ENCODE measurements around the gene DMXL1. TPM values are rescaled to one million over a fixed set of nuclear protein-coding genes. Genes with fewer than 3 reads are reported as not detected.
"Not testable (repeated sequence)": the region's sequence is repeated elsewhere in the genome, so short reads cannot be mapped to it uniquely, and the experiment has no call there.

DMXL1 gene
- total RNA-seq, 4 donors from 2014 or later, result 25.9 to 50.9 (median 30.9) TPM

DNA sequence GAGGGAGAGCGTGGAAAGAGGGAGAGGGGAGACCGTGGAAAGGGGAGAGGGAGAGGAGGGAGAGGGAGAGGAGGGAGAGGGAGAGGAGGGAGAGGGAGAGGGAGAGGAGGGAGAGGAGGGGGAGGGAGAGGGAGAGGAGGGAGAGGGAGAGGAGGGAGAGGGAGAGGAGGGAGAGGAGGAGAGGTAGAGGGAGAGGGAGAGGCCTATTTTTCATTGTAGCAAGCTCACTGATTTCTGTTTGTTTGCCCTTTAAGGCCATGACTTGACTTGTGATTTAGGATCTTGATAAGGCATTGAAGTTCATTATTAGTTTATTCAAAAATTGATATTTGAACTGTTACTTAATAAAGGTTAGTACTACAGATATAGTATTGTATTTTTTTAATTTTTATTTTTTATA lies 52.4 kb downstream of the DMXL1 start:
- Histone ChIP-seq H3K27ac (no peak overlapping the region), H3K4me3 (no peak overlapping the region), H3K27me3 (no peaks in the 10 kb centered on the region), H3K36me3 (peaks cover 0 to 63% (median 0%) of the 10 kb centered on the region in 3 donors), H3K9me3 (no peaks in the 10 kb centered on the region), H3K4me1 (no peaks in the 10 kb centered on the region)
- intact Hi-C loops (cut with DNase I), result no loop called here
- TF ChIP-seq POLR2A (IDR thresholded peaks at IDR 0.05), result no peak
- 88 to 94% methylated on average over 2 of the region's 2 CpGs for WGBS, 2 donors
- no peak for DNase-seq

DNA sequence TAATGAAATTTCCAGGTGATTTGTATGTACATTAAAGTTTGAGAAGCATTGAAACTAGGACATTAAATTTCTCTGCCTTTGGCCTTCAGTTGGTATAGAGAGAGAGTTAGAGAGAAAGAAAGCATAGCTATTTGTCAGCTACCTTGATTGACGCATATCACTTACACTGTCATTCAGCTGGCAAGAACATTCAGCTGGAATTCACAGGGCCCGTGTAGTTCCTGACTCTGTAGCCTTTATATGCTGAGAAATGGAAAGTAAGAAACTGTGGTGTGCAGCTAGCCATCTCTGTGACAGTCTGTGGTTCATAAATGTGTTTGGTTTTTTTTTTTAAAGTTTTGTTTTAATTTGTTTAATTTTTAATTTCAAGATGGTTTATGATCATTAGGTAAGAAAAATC lies 58.9 kb downstream of the DMXL1 start:
- intact Hi-C loops (cut with DNase I), result no loop called here
- H3K27ac ChIP-seq, result no peak overlapping the region
- peaks cover 0 to 67% (median 6%) of the 10 kb centered on the region in 3 donors for H3K36me3 ChIP-seq
- TF ChIP-seq, protein P1, sequence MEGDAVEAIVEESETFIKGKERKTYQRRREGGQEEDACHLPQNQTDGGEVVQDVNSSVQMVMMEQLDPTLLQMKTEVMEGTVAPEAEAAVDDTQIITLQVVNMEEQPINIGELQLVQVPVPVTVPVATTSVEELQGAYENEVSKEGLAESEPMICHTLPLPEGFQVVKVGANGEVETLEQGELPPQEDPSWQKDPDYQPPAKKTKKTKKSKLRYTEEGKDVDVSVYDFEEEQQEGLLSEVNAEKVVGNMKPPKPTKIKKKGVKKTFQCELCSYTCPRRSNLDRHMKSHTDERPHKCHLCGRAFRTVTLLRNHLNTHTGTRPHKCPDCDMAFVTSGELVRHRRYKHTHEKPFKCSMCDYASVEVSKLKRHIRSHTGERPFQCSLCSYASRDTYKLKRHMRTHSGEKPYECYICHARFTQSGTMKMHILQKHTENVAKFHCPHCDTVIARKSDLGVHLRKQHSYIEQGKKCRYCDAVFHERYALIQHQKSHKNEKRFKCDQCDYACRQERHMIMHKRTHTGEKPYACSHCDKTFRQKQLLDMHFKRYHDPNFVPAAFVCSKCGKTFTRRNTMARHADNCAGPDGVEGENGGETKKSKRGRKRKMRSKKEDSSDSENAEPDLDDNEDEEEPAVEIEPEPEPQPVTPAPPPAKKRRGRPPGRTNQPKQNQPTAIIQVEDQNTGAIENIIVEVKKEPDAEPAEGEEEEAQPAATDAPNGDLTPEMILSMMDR (IDR thresholded peaks at IDR 0.05), result no peak
- no peak for TF ChIP-seq POLR2A (IDR thresholded peaks at IDR 0.05)
- DNase-seq, result no peak
- no peaks in the 10 kb centered on the region for H3K27me3 ChIP-seq
- no peak overlapping the region for H3K4me3 ChIP-seq
- no peaks in the 10 kb centered on the region for H3K4me1 ChIP-seq
- 87 to 95% methylated on average over 2 of the region's 2 CpGs for WGBS, 2 donors
- H3K9me3 ChIP-seq, result no peaks in the 10 kb centered on the region

DNA sequence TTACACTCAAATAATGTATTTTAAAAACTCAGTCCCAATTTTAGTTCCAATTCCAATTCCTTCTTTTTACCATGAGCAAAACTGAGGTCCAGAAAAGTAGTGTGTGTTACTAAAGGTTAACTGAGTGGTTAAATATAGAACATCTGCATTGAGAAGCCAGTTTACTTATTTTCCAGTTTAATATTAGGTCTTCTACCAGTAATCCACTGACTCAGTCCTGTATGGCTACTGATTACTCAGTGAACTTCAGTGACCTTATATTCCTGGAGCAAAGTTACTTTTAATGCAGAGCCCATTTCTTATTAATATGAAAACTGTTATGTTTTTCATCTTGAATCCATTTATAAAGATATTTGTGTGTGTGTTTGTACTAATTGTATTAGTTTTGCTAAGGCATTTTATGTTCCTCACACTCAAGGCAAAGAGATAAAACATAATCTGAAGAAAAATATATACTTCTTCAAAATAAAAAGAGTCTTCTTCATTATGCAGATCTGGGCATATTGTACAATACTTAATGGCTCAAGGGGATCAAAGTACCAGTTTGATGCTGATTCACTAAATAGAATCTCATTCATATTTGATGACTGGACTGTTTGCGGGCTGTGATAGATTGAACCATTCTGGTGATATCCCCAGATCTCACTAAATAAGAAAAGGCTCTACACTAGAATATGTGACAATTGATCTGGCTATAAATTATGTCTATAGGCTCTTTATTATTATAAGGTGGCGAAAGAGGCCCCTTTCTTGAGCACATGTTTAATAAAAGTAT lies 60.8 kb downstream of the DMXL1 start:
- Histone ChIP-seq H3K27ac (no peak overlapping the region), H3K4me1 (no peaks in the 10 kb centered on the region), H3K36me3 (peaks cover 0 to 87% (median 11%) of the 10 kb centered on the region in 3 donors), H3K27me3 (no peaks in the 10 kb centered on the region), H3K9me3 (peaks cover 0 to 4% (median 0%) of the 10 kb centered on the region in 3 donors), H3K4me3 (no peak overlapping the region)
- intact Hi-C loops (cut with DNase I), result no loop called here
- TF ChIP-seq, protein P1 (IDR thresholded peaks at IDR 0.05), result no peak
- no peak for TF ChIP-seq POLR2A (IDR thresholded peaks at IDR 0.05)
- DNase-seq, result no peak
- 94 to 100% methylated on average over 2 of the region's 2 CpGs for WGBS, 2 donors

DNA sequence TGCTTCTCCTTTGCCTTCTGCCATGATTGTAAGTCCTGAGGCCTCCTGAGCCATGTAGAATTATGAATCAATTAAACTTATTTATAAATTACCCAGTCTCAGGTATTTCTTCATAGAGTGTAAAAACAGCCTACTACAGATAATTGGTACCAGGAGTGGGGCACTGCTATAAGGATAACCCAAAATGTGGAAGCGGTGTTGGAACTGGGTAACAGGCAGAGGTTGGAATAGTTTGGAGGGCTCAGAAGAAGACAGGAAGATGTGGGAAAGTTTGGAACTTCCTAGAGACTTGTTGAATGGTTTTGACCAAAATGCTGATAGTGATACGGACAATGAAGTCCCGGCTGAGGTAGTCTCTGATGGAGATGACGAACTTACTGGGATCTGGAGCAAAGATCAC lies 64.9 kb downstream of the DMXL1 start:
- intact Hi-C loops (cut with DNase I); H3K4me3 ChIP-seq; H3K27ac ChIP-seq; H3K4me1 ChIP-seq; H3K27me3 ChIP-seq; H3K9me3 ChIP-seq; DNase-seq: not testable (repeated sequence)
- WGBS, 2 donors, result 96 to 99% methylated on average over 4 of the region's 4 CpGs
- H3K36me3 ChIP-seq, result peaks cover 0 to 86% (median 5%) of the 10 kb centered on the region in 3 donors

DNA sequence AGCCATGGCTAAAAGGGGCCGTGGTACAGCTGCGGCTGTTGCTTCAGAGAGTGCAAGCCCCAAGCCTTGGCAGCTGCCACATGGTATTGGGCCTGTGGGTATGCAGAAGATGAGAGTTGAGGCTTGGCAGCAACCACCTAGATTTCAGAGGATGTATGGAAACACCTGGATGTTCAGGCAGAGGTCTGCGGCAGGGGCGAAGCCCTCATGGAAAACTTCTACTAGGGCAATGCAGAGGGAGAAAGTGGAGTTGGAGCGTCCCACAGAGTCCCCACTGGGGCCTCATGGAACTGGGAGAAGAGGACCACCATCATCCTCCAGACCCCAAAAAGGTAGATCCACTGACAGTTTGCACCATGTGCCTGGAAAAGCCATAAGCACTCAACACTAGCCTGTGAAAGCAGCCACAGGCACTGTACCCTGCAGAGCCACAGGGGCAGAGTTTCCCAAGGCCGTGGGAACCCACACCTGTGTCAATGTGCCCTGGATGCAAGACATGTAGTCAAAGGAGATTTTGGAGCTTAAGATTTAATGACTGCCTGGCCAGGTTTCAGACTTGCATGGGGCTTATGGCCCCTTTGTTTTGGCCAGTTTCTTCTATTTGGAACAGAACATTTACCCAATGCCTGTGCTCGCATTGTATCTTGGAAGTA lies 65.9 kb downstream of the DMXL1 start:
- Histone ChIP-seq H3K27me3 (no peaks in the 10 kb centered on the region), H3K4me3 (no peak overlapping the region), H3K9me3 (peaks cover 0 to 4% (median 0%) of the 10 kb centered on the region in 3 donors), H3K4me1 (no peaks in the 10 kb centered on the region), H3K36me3 (peaks cover 0 to 76% (median 5%) of the 10 kb centered on the region in 3 donors), H3K27ac (no peak overlapping the region)
- intact Hi-C loops (cut with DNase I), result no loop called here
- TF ChIP-seq POLR2A (IDR thresholded peaks at IDR 0.05), result no peak
- TF ChIP-seq, protein P1 (IDR thresholded peaks at IDR 0.05), result no peak
- DNase-seq, result no peak
- 98 to 100% methylated on average over 4 to 7 of the region's 7 CpGs for WGBS, 2 donors

DNA sequence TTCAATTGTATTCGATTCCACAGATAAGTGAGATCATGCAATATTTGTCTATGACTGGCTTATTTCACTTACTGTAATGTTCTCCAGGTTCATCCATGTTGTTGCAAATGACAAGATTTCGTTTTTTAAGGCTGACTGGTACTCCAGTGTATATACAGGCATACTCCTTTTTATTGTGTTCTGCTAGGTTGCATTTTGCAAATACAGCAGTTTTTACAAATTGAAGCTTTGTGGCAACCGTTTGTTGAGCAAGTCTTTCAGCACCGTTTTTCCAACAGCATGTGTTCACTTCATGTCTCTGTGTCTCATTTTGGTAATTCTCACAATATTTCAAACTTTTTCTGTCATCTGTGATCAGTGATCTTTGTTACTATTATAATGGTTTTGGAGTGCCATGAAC lies 82.7 kb downstream of the DMXL1 start:
- no peak for DNase-seq
- Histone ChIP-seq H3K4me3 (no peak overlapping the region), H3K4me1 (no peaks in the 10 kb centered on the region), H3K27ac (no peak overlapping the region), H3K27me3 (no peaks in the 10 kb centered on the region), H3K36me3 (peaks cover 0 to 88% (median 0%) of the 10 kb centered on the region in 3 donors), H3K9me3 (no peaks in the 10 kb centered on the region)
- WGBS, 2 donors, result 90 to 97% methylated on average over 4 of the region's 4 CpGs
- TF ChIP-seq, protein P1 (IDR thresholded peaks at IDR 0.05), result no peak
- TF ChIP-seq POLR2A (IDR thresholded peaks at IDR 0.05), result no peak
- intact Hi-C loops (cut with DNase I), result no loop called here

All from esophagus squamous epithelium (tissue), 5 donors.